ENCODE results near the gene METTL15.
A peak's percentile ranks its signal among the peaks of the same experiment; 100 is the strongest.
"Not testable (repeated sequence)": the region's sequence is repeated elsewhere in the genome, so short reads cannot be mapped to it uniquely, and the experiment has no call there.

METTL15 gene, protein sequence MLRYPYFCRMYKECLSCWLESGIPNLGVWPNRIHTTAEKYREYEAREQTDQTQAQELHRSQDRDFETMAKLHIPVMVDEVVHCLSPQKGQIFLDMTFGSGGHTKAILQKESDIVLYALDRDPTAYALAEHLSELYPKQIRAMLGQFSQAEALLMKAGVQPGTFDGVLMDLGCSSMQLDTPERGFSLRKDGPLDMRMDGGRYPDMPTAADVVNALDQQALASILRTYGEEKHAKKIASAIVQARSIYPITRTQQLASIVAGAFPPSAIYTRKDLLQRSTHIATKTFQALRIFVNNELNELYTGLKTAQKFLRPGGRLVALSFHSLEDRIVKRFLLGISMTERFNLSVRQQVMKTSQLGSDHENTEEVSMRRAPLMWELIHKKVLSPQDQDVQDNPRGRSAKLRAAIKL

GRCh38 chr11:28107750-28108618 is at the start of gene METTL15, which contains the start of gene KIF18A:
METTL15 (plus strand) TSS chr11:28108388; CDS start chr11:28113335, 4,947 bp downstream.
KIF18A (minus strand) TSS chr11:28108156; CDS start chr11:28097947, 10,209 bp downstream.
- peak; percentile 99 for DNase-seq

- DNase-seq: no peak
Observed at GRCh38 chr11:28071305-28071704, 36.9 kb upstream of the METTL15 start.

DNA sequence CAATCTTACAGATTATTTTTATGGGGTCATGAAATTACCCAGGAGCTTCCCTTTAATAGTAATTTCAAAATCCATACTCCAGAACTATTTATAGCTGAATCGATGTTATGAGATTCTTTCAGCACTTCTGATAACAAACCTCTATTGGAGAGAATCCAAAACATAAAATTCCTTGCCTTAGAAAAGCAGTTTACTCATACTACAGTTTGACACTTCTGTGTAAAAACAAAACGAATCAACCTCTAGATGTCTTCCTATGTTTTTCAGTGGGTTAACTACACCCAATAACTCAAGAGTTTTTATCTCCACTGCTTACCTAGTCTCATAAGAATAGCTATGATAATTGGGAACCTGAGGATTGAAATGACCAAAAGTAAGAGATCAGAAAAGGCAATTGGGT is 35.9 kb upstream of the METTL15 start:
- no peak for DNase-seq

GRCh38 chr11:28077521-28077920 is 30.7 kb upstream of the METTL15 start:
- no peak for DNase-seq

DNA sequence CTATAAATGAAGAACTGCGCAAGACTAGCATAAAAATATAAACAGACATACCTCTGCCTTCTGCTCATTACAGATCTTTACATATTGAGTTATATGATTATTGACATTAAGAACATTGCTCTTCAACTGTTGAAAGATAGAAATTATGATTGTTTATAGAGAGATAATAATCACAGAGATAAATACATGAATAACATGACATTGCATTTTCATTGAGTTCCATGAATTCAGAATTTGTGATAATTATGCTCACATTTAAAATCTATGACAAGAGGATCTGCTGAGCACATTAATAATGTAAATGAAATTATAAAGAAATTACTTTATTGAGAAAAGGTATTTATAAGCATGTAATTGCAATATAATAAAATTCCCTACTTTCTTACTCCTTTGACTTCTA is 25.1 kb upstream of the METTL15 start:
- no peak for DNase-seq

GRCh38 chr11:28086569-28086968 is 21.6 kb upstream of the METTL15 start:
- DNase-seq: no peak

DNA sequence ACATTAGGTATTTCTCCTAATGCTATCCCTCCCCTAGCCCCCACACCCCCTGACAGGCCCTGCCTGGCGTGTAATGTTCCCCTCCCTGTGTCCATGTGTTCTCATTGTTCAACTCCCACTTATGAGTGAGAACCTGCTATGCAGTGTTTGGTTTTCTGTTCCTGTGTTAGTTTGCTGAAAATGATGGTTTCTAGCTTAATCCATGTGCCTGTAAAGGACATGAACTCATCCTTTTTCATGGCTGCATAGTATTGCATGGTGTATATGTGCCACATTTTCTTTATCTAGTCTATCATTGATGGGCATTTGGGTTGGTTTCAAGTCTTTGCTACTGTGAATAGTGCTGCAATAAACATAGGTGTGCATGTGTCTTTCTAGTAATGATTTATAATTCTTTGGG is 21.0 kb upstream of the METTL15 start:
- not testable (repeated sequence) for DNase-seq

DNA sequence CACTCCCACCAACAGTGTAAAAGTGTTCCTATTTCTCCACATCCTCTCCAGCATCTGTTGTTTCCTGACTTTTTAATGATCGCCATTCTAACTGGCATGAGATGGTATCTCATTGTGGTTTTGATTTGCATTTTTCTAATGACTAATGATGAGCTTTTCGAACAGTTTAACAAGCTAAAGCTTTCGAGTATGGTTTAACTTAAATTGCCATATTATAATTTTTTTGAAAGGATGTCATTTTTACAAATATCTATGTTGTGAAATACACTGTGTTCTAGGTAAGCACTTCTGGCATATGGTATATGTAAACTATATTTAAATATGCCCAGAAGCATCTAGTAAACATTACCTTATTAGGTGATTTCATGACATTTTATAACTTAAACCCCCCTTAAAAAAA is 20.5 kb upstream of the METTL15 start:
- not testable (repeated sequence) for DNase-seq

- DNase-seq: no peak
Observed at GRCh38 chr11:28089378-28089777, 18.8 kb upstream of the METTL15 start.

GRCh38 chr11:28090052-28090749 is 18.0 kb upstream of the METTL15 start:
- DNase-seq: no peak

DNA sequence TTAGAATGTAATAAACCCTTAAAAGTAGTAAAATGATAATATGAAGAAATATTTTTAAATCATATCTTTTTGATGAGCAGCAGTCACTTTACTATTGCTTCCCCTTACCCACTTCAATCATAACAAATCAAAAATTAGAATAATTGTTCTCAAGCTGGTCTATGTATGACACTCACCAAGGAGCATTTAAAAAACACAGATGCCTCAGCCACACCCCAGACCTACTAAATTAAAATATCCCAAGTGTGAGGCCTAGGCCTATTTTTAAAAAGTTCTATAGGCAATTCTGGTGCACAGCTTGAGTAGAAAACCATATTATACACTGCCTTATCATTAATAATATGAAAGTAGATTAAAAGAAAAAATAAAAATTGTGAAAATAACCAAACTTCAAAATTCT is 15.4 kb upstream of the METTL15 start:
- no peak for DNase-seq

- no peak for DNase-seq
Observed at GRCh38 chr11:28098257-28098656, 9.9 kb upstream of the METTL15 start.

DNA sequence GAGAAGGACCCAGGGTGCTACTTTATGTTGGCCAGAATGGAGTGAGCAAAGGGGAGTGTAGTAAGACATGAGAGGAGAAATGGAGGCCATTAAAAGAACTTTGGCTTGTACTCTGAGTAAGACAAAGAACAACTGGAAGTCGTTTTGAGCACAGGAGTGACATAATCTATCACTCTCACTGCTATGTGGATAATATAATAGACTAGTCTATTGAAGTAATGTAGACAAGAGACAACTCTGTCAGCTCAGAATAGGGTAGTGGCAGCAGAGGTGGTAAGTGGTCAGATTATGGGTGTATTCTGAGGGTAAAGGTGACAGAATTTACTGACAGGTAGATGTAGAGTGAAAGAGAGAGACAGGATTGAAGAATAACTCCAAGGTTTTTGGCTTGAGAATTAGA is 8.5 kb upstream of the METTL15 start:
- DNase-seq: no peak

- no peak for DNase-seq
Observed at GRCh38 chr11:28100665-28101064, 7.5 kb upstream of the METTL15 start.

DNA sequence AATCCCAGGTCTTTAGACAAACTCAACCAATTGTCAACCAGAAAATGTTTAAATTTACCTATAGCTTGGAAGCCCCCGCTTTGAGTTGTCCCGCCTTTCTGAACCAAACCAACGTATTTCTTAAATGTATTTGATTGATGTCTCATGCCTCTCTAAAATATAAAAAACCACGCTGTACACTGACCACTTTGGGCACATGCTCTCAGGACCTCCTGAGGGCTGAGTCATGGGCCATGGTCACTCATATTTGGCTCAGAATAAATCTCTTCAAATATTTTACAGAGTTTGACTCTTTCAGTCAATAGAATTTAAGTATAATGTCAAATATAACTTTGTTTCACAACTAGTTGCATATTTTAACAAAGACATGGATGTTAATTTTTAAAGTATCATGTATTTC is 5.9 kb upstream of the METTL15 start:
- DNase-seq: not testable (repeated sequence)

- no peak for DNase-seq
Observed at GRCh38 chr11:28104425-28104824, 3.8 kb upstream of the METTL15 start.

- DNase-seq: no peak
Observed at GRCh38 chr11:28104984-28105383, 3.2 kb upstream of the METTL15 start.

DNA sequence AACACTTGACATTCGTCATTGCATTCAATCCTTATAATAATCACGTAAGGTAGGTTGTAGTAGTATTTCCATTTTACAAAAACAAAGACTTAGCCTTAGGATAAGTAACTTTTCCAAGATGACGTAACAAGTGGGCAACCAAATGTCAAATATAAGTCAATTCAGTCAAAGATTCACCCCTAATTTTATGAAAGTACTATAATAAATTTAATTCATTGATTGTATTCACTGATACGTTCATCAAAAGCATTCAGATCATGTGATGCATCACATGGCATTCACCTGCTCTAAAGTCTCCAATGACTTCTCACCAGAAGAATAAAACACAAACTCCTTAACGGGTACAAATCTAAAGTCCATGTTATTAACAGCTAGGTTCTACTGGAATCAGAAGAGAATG is 2.3 kb upstream of the METTL15 start:
- DNase-seq: no peak

DNA sequence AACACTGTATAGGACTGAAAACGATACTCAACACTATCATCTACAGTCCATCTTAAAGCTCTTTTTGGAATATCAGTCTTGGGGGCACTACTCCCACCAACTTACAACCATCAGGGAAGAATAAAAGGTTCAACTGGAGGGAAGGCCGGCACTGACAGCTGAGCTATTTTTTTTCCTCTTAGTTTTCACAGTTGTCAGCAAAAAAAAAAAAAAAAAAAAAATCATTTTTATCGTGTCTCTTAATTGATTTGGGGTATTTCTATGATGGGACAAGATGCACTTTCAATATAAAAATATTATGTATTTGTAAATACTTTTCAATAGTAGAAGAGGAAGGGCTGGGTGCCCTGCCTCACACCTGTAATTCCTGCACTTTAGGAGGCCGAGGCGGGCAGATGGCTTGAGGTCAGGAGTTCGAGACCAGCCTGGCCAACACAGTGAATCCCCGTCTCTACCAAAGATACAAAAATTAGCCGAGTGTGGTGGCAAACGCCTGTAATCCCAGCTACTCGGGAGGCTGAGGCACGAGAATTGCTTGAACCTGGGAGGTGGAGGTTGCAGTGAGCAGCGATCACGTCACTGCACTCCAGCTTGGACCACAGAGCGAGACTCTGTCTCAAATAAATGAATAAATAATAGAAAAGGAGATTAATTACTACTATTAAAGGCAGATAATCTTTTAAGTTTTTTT is 1.7 kb upstream of the METTL15 start:
- DNase-seq: no peak

- DNase-seq: no peak
Observed at GRCh38 chr11:28107191-28107749, 918 bp upstream of the METTL15 start.

DNA sequence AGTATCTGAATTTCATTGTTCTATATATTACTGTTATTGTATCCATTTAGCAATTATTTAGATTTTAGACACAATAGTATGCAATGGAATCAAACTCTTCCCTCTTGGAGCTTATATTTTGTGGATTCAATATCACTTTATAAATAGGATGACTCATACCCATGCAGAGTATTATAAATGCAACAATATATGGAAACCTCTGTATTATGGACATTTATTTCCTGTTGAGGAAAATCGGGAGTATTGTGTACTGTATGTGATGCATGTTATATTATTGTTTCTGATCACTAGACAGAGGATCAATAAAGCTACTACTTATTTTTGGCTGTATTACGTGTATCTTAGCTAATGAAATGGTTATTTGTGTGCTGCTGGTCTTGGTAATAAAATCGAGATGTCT is 770 bp downstream of the METTL15 start:
- no peak for DNase-seq

- DNase-seq: peak; percentile 67 to 79
Observed at GRCh38 chr11:28110108-28110820, 2.1 kb downstream of the METTL15 start.

Data from NCI-H1930 (cell line).